Measurements from ENCODE around the gene OSBP2.
"Not testable (repeated sequence)": the region's sequence is repeated elsewhere in the genome, so short reads cannot be mapped to it uniquely, and the experiment has no call there.

The OSBP2 gene

DNA sequence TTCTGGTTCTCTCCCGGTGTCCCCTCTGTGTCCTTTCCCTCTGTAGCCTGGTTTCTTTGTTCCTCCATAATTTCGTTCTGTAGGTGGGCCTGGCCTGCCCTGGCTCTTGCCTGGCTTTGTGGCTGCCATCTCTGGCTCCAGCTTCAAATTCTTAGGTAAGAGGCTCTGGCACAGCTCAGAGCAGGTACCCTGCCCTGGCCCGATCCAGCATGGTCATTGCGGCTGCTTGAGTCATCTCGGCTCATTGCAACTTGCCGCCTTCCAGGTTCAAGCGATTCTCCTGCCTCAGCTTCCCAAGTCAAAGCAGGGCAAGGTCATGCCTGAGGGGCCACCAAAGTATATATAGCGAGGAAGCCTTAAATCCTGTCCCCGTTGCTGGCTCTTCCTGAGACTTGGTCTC, 76.0 kb downstream of the OSBP2 start:
- DNase-seq, result no peak

DNA sequence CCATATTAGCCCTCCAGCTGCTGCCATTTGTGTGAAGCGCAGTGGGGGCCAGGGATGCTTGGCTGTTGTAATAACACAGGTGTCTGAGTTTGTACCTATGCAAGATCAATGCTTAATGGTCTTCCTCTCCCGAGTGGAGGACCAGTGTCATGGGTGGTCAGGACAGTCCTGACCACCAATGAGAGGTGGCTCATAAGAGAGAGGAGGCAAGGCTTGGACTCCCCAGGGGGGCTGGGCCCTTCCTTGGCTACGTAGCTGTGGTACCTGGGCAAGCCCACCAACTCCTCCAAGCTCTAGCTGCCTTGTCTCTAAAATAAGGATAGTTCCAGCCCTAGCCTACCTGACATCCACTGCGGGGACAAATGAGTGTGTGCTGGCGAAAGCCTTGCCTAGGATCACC, 79.2 kb downstream of the OSBP2 start:
- no peak for DNase-seq

DNA sequence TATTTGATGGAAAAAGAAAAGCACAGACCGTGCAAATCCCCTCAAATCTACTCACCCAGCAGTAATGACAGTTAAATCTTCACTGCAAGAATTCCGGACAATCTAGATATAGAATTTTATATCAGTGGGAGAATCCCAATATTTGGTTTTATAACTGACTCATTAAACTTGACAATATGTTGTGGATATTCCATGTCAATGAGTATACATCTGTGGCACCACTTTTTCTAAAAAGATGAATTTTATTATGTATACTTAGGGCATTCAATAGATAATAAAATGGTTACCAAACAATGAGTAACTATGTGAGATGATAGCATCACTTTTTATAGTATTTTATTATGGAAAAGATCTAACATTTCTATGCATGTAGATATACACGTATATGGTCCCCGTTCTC, 79.9 kb downstream of the OSBP2 start:
- no peak for DNase-seq

DNA sequence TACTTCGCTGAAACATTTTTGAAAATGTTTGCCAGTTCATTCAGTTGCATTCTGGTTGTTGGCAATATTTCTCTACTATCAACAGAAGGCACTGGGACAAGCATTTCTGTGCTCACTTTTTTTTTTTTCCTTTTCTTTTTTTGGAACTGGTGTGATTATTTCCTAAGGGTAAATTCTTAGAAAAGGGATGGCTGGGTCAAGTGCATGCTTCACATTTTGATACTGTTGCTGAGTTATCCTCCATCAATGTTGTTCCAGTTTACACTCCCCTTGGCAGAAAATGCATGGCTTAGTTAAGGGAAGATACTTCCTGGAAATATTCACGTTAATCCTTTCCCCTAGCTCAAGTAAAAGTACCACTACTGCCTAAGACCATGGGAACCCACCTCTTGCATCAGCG, 81.8 kb downstream of the OSBP2 start:
- DNase-seq, result no peak

DNA sequence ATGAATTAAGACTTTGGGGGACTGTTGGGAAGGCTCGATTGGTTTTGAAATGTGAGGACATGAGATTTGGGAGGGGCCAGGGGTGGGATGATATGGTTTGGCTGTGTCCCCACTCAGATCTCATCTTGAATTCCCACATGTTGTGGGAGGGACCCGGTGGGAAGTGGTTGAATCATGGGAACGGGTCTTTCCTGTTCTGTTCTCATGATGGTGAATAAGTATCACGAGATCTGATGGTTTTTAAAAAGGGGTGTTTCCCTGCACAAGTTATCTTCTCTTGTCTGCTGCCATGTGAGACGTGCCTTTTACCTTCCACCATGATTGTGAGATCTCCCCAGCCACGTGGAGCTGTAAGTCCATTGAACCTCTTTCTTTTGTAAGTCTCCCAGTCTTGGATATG, 82.5 kb downstream of the OSBP2 start:
- DNase-seq, result not testable (repeated sequence)

DNA sequence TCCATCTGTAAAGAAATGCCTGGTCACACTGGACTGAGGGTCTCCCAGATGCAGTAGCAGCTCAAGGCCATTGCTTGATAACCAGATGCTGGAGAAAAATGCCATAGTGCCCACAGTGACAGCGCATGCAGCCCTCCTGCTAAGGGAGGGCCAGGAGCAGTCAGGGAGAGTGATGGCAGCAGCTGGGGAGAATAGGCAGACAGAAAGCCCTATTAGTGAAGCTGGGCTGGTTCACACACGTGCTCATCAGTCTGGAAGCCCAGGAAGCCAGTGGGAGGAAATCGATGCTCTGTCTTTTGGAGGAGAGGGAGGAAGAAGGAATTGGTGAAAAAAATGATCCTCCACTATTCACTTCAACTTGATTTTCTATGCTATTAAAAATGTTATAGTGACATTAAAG, 82.9 kb downstream of the OSBP2 start:
- DNase-seq, result no peak

DNA sequence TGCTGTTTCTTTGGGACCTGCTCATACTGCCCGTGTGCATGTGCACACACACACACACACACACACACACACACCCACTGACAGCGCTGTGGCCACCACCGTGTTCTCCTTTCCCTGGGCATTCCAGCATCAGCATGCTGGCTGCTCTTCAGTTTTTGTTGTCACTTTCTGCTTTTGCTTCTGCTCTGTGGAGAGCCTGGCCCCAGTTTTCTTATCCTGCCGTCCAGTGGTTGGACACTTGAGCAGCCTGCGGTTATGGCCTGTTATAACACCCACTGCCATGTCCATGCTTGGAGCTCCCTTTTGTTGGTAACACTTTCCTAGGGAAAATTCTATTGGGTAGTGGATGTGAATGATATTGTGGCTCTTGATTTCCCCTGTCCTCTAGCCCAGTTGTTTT, 83.6 kb downstream of the OSBP2 start:
- DNase-seq, result no peak

DNA sequence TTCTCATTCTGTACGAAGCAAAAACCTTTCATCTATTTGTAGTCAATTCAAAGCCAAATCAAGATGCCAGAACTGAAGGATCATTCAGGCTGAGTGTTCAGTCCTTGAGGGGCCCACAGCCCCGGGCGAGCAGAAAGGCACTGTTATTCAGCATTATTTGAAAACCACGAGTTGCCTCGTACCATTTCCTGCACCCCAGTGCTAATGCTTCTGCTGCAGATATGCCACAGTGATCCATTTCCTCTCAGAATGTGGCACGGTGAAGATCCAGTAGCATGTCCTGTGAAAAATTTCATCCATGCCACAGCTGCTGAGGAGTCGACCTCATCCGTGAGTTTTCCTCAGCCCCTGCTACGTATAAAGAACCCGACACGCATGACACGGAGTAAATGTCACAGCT, 85.4 kb downstream of the OSBP2 start:
- DNase-seq, result no peak

DNA sequence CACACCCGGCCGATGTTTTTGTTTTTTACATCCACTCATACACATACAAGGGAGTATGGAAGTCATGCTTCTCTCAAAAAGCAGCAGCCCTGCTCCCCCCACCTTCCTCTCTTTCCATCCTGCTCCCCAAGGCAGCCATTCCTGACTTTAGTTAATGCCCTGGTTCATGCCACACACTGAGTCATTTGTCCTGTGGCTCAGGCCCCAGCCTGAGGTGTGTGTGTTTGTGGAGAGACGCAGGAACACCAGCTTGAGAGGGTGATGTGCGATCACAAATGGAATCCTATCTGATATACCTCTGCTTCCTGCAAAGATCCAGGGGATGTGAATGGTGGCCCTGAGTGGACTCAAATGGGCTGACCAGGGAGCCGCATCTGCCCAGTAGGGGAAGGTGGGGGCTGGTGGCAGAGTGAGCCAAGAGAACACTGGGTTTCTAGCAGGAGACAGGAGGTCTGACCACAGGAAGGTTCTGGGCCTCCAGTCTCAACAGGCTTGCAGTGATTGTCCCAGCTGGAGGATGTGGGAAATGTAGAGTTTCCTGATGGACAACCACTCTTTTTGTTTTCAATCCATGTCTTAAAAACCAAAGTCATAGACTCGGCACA, 86.7 kb downstream of the OSBP2 start:
- DNase-seq, result no peak

DNA sequence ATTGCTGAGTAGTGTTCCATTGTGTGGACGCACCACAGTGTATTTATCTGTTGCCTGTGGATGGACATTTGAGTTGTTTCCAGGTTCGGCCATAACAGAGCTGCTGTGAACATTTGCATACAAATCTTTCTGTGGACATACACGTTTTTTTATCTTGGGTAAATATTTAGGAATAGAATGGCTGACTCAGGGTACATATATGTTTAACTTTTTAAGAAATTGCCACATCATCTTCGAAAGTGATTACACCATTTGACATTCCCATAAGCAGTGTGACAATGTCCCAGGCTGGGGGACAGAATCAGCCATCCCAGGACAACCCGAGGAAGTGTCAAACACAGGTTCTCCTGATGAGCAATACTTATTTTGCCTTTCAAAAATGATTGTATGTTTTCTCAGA, 87.9 kb downstream of the OSBP2 start:
- no peak for DNase-seq

DNA sequence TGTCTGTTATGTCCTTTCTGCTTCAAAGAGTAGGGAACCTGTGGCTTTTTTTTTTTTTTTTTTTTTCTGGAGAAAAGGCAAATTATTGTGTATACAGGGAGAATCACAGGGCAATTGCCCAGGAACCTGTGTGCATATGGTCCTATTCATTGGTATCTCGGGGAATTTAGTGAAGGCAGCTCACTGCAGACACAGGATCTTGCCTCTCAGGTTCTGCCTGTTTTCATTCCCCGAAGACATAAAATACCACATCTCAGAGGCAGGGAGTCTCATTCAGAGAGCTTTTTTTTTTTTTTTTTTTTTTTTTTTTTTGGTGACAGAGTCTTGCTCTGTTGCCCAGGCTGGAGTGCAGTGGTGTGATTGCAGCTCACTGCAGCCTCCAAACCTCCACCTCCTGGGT, 88.3 kb downstream of the OSBP2 start:
- DNase-seq, result no peak

DNA sequence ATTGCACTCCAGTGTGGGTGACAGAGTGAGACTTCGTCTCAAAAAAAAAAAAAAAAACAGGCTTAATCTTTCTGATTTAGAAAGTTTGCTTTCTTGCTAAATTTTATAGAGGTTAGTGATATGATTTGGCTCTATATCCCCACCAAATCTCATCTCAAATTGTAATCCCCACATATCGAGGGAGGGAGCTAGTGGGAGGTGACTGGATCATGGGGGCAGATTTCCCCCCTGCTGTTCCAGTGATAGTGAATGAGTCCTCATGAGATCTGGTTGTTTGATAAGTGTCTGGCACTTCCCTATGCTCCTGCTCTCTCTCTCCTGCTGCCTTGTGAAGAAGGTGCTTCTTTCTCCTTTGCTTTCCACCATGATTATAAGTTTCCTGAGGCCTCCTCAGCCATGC, 90.9 kb downstream of the OSBP2 start:
- no peak for DNase-seq

DNA sequence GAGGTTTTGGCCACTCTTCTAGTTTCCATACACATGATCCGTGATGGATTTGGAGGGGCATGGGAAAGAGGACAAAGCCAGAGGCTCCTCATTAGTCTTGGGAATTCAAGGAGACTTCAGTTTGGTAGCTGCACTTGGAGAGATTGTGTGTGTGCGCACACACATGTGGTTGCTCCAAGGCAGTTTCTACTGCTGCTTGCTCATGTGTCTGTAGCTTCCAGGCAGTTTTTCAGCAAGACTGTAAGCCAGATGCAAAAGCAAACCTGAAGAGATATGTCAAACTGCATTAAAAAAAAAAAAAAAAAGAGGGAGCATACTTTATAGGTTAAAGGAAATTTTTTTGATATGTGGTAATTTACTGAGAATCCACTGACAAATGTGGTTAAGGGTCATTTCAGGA, 95.7 kb downstream of the OSBP2 start:
- no peak for DNase-seq

DNA sequence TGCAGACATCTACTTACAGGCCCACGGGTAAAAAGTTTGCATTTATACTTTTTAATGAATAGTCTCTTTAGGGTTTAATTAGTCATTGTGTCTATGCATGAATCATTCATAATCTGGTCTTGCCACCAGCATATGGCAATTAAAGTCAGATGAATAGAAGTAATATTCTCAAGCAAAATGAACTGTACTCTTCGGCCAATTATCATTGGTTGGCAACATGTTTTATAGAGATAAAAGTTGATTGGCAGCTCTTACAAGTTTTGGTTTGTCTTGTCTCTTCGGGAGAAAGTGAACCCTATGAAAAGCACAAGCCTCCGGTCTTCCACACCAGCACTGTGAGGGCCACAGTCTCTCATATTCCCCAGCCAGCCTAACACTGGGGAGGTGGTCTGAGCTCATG, 97.8 kb downstream of the OSBP2 start:
- DNase-seq, result no peak

DNA sequence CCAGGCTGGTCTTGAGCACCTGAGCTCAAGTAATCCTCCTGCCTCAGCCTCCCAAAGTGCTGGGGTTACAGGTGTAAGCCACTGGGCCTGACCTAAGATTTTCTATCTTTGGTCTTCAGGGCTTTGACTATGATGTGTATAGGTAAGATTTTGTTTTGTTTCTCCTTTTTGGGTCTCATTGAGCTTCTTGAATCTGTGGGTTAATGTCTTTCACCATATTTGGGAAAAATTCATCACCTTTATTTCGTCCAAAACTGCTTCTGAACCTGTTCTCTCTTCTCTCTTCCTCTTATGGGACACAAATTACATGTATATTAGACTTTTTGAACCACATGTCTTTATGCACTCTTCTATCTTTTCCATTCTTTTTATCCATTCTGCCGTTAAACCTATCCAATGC, 100.4 kb downstream of the OSBP2 start:
- DNase-seq, result no peak

DNA sequence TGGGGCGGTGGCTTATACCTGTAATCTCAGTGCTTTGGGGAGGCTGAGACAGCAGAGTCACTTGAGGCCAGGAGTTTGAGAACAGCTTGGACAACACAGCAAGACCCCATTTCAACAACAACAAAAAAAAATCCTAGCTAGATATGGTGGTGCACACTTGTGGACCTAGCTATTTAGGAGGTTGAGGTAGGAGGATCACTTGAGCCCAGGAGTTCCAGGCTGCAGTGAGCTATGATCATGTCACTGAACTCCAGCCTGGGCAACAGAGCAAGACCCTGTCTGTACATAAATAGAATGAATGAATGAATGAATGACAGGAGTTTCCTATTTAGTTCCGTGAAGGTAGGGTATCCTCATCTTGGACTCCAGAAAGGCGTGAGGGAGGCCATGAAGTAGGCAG, 107.0 kb downstream of the OSBP2 start:
- no peak for DNase-seq

DNA sequence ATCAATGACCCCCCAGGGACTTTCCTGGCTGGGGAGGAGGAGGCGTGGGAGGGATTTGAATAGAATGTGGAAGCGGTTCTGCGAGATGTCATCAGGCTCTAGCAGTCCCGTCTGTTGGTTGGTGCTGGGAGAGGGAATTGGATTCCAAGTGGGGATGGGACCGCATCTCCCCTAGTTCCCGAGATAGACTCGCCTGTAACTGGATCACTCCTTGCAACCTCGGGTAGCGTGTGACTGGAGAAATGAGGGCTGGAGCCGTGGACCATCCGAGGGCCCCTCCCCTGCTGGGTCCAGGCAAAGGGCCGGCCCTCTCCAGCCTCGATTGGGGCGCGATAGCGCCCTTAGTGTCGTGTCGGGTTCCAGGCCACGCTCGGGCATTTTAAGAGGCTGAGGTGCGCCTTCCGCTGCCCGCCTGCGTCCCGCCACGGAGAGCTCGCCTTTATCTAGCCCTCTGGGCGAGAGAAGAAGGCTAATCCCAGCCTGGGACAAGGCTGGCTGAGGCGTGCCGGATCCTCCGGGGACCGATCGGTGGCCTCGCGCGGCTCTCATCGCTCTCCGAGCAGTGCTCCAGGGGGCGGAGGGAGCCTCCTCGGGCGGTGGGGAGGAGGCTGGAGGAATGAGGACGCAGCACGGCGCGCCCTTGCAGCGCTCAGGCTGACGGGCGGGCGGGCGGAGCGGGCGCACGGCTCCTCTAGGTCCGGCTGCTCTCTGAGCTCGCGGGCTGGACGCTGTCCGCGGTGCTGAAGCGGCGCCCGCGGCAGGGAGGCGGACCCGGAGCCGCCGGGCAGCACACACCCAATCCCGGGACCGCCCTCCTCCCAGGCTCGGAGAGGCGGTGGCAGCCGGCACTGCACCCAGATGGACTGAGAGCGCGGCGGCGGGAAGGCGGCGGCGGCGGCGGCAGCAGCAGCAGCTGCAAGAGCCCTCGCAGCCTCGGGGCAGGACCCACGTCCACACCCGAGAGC, 107.8 kb downstream of the OSBP2 start:
- peak; percentile 38 for DNase-seq

DNA sequence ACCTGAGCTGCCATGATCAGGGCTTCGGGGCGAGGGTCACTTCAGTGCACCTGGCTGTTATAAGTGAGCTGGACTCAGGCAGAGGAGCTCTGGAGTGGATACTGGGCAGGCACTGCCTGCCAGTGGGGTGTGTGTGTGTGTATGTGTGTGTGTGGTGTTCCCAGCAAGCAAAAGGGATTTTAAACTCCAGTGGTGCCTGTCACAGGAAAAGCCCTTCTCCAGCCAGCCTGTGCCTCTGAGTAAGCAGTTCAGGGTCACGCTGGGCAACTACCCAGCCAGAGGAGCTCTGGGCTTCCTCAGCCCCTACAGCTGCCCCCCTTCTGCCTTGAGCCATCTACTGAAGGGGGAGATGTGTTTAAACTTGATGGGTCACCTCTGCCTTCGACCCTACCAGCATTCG, 109.0 kb downstream of the OSBP2 start:
- DNase-seq, result no peak

DNA sequence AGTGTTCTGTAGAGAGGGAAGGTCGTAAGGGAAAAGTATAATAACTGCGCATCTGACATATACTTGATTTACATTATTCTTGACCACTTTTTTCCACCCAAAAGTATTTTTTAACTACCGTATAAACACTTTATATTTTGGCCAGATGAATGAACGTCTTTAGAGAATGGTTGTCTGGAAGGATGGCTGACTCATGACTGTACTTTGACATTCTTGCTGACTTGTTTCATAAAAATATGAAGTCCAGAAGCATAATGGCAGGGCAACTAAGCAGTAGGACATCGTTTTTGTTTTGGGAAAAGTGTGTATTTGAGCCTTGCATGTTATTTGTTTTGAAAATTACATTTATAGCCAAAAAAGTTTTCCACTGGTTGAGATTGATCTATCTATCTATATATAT, 110.0 kb downstream of the OSBP2 start:
- DNase-seq, result no peak

DNA sequence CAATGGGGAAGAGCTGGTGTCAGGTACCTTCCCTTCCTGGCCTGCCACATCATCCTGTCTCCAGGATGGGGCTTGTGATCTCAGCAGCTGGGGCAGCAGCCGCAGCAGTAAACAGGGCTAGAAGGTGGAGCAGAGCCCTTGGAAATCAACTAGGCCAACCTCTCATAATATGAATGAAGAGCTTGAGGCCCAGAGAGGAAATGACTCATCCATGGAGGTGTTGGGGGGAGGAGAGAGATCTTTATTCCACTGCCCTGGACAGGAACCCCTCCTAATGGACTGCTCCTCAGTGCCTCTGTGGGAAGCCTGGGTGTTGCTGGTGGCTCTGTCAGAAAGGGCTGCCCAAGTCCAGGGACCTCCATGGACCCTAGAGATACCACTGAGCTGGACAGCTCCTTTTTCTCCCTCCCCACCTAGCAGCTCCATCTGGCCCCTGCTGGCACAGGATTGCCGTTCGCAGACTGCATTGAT, 111.8 kb downstream of the OSBP2 start:
- no peak for DNase-seq

DNA sequence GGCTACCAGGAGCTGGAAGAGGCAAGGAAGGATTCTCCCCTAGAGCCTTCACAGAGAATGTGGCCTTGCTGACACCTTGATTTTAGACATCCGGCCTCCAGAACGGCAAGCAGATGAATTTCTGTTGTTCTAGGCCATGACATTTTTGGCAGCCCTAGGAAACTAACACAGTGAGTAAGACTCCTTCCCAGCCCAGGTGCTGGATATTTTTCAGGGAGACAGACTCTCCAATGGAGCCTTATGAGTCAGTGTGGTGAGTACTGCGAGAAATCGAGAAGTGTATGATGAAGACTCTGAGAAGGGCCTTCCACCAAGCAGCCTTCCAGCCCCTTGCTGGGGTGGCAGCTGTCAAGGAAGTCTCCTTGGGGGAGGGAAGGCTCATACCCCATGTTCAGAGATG, 114.4 kb downstream of the OSBP2 start:
- DNase-seq, result no peak

DNA sequence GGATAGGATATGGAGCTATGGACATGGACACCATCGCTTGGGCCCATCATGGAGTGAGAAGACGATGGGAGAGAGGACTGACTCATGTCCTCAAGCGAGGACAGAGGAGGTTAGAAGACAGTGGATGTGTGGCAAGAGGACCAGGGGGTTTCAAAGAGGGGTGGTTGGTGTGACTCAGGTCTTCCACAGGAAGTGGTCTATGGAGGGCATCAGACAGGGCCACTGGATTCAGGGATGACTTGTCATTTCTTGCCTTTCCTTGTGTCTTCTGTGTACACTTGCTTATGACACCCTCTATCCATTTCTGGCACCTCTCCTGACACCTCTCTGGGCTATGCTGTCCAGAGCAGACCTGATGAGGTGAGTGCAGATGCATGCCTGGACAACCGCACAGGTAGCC, 115.4 kb downstream of the OSBP2 start:
- no peak for DNase-seq

DNA sequence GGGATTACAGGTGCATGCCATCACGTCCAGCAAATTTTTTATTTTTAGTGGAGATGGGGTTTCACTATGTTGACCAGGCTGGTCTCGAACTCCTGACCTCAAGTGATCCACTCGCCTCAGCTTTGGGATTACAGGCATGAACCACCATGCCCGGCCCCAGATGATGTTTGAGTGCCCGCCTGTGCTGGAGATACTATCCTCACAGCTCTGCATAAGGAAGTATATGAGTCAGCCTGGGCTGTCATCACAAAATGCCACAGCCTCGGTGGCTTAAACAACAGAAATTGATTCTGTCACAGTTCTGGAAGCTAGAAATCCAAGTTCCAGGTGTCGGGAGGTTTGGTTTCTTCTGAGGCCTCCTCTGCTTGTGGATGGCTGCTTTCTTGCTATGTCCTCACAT, 119.3 kb downstream of the OSBP2 start:
- no peak for DNase-seq

DNA sequence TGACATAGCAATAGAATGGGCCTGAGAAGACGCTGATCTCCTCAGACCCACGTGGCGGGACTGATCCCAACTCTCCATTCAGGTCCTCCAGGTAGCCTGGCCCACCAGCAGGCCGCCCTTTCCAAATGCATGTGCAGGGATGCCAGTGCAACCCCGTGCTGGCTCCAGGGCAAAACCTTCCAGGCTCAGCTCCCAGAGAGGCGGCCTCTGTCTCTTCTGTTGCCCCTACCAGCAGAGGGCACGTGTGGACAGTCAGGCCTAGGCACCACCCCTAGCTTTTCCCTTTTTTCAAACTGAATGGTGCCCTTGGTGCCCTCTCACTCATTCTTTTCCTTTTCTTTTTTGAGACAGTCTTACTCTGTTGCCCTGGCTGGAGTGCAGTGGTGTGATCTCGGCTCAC, 121.7 kb downstream of the OSBP2 start:
- DNase-seq, result no peak

DNA sequence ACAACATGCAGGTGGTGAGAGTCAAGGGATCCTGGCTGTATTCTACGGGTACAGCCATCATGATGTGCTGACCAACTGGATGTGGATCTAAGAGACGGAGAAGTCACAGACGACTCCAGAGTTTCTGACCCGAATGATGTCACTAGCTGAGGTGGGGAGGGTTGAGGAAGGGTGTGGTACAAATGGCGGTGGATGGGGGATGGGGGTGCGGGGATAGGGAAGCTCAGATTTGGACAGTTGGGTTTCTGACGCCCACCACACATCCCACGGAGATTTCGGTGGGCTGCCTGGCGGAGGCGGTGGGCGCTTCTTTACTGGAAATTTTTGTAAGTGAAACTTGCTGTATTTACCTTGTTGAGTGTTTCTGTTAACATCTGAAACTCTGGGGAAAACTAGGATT, 126.7 kb downstream of the OSBP2 start:
- DNase-seq, result no peak
